Natural killer cell treated with Interleukin-12 subunit alpha and Interleukin-12 subunit beta and Interleukin-15 and Interleukin-18, amount 100 ng/mL, for 72 hours (primary cell): ENCODE measurements around the gene DUSP16. TPM values are rescaled to one million over a fixed set of nuclear protein-coding genes. Genes with fewer than 3 reads are reported as not detected.
A peak's percentile ranks its signal among the peaks of the same experiment; 100 is the strongest.

Source experiments
- ATAC-seq, 2 donors: fragments of 150-1000 bp; cut with Tn5 transposase in 1 of 2; sonication (Bioruptor Pico), chemical (Tn5 transposase) in 1 of 2; 2 replicates each; pipeline ENCODE4 v1.10.0; 2021
- DNase-seq: peaks from one replicate; pipeline ENCODE4 v3.0.0; 2022; ENCODE audit warnings: low spot score
- H3K27ac Mint-ChIP-seq, 2 donors: 1 replicate in 1 of 2; 2 replicates in 1 of 2; pipeline ENCODE4 v1.8.0; 2022; ENCODE audit warnings: mixed read lengths in 2 of 2, mild to moderate bottlenecking in 1 of 2, moderate library complexity in 1 of 2
- H3K27me3 Mint-ChIP-seq, 2 donors: 1 replicate in 1 of 2; 2 replicates in 1 of 2; pipeline ENCODE4 v1.8.0; 2022; ENCODE audit warnings: mixed read lengths in 2 of 2
- H3K36me3 Mint-ChIP-seq: one replicate; pipeline ENCODE4 v1.8.0; 2022; ENCODE audit warnings: mixed read lengths
- H3K4me1 Mint-ChIP-seq, 2 donors: 1 replicate in 1 of 2; 2 replicates in 1 of 2; pipeline ENCODE4 v1.8.0; 2022; ENCODE audit warnings: low read depth in 2 of 2, mixed read lengths in 2 of 2, mild to moderate bottlenecking in 1 of 2
- H3K4me3 Mint-ChIP-seq: one replicate; pipeline ENCODE4 v1.8.0; 2022; ENCODE audit warnings: mixed read lengths
- H3K9me3 Mint-ChIP-seq: 2 replicates; pipeline ENCODE4 v1.8.0; 2022; ENCODE audit warnings: mixed read lengths
- total RNA-seq, 2 donors: library from RNA; stranded (reverse); gene quantifications; one replicate each; pipeline ENCODE4 v1.2.3, GENCODE V29; 2022

DUSP16 gene
- total RNA-seq, 2 donors from 2014 or later, result 21.8 to 22.8 TPM

DNA sequence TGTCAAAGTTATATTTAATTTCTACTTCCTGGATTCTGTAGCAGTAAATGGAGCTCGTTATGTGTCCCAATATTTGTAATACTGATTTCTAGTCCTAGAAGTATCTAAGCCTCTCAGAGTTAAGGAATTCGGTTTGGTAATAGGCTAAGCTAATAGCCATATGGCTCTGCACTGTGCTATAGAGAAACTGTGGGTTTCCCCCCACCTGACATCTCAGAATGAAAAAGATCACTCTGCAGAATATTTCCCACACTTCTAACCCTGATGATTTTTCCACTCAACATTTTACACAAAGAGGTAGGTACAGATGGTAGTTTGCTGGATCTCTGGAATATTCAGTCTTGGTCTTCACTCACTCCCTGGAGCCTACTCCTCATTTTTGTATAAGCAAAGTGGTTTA lies 134.6 kb downstream of the DUSP16 start:
- Mint-ChIP-seq H3K36me3 (peaks cover 25% of the 10 kb centered on the region), H3K27ac (peak overlapping the region; percentile 32 to 74), H3K4me1 (peaks cover 37 to 66% of the 10 kb centered on the region in 2 donors), H3K9me3 (peaks cover 4% of the 10 kb centered on the region), H3K4me3 (no peak overlapping the region), H3K27me3 (no peaks in the 10 kb centered on the region)
- ATAC-seq, result no peak
- DNase-seq, result no peak

DNA sequence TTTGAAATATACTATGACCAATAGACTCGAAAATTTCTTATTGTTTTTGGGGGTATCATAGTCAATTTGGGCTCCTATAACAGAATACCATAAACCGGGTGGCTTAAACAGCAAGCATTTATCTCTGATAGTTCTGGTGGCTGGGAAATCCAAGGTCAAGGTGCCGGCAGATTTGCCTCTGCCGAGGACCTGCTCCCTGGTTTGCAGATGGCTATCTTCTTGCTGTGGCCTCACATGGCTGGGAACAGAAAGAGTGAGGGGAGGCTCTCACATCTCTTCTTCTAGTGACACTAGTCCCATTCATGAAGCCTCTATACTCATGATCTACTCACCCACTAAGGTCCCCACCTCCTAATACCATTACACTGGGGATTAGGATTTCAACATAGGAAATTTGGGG lies 135.1 kb downstream of the DUSP16 start:
- Mint-ChIP-seq H3K4me3 (no peak overlapping the region), H3K36me3 (peaks cover 25% of the 10 kb centered on the region), H3K4me1 (peaks cover 33 to 62% of the 10 kb centered on the region in 2 donors), H3K9me3 (peaks cover 4% of the 10 kb centered on the region), H3K27me3 (no peaks in the 10 kb centered on the region), H3K27ac (peak overlapping the region; percentile 32 to 74)
- ATAC-seq (no peak), DNase-seq (no peak)

DNA sequence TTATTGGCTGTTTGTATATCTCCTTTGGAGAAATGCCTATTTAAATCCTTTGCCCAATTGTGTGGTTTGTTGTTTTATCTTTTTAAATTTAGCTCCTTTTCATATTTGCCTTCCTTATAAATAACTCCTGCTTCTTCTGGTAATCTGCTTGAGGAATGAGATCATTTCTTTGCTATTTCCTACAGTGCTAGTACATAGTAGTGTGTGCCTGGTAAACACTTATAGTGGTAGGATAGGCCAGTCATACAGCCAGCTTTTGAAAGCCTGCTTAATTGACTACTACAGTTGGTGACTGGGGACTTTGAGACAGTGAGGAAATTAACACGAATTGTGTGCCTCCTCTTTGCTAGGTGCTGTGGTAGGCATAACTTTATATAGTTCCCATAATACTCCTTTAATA lies 137.0 kb downstream of the DUSP16 start:
- DNase-seq, result no peak
- Mint-ChIP-seq H3K36me3 (peaks cover 40% of the 10 kb centered on the region), H3K27me3 (no peaks in the 10 kb centered on the region), H3K4me3 (no peak overlapping the region), H3K9me3 (peaks cover 4% of the 10 kb centered on the region), H3K4me1 (peaks cover 26 to 49% of the 10 kb centered on the region in 2 donors), H3K27ac (peak overlapping the region in 1 of 2 donors; percentile 80)
- no peak for ATAC-seq

DNA sequence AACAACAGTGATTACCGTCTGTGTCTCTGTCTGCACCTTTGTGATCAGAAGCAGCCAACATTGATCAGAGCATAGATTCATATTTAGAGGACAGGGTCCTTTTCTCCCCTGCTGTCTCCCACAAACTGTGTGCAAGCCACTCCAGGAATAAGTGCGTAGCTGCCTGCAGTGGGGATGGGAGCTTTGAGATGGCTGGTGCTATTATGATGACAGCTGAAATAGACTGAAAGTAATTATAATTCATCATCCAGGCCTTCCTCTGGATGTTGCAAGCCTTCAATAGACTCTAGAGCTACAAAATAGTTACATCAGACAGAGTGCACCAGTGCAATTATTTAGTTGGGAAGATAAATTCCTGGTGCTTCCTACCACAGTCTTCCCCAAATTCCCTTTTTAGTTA lies 137.7 kb downstream of the DUSP16 start:
- H3K36me3 Mint-ChIP-seq, result peaks cover 43% of the 10 kb centered on the region
- H3K4me1 Mint-ChIP-seq, result peaks cover 23 to 47% of the 10 kb centered on the region in 2 donors
- H3K4me3 Mint-ChIP-seq, result no peak overlapping the region
- H3K27ac Mint-ChIP-seq, result no peak overlapping the region
- H3K27me3 Mint-ChIP-seq, result no peaks in the 10 kb centered on the region
- no peak for DNase-seq
- no peak for ATAC-seq
- H3K9me3 Mint-ChIP-seq, result peaks cover 4% of the 10 kb centered on the region

Other genes starting within 250 kb of the DUSP16 start
- 1 to 10 TPM in 1 of 2 donors, under 1 TPM in 1; 0.50 to 1.1 TPM for gene MANSC1, start 212.6 kb downstream of the DUSP16 start, total RNA-seq
- 10 to 100 TPM; 19.7 to 26.9 TPM for gene BORCS5, start 205.8 kb downstream of the DUSP16 start, total RNA-seq
- 10 to 100 TPM; 15.5 to 15.9 TPM for gene CREBL2, start 49.0 kb upstream of the DUSP16 start, total RNA-seq
- 1 to 10 TPM; 6.4 to 9.9 TPM for gene GPR19, start 133.3 kb upstream of the DUSP16 start, total RNA-seq
- 10 to 100 TPM; 24.6 to 38.1 TPM for gene CDKN1B, start 154.5 kb upstream of the DUSP16 start, total RNA-seq
- 1 to 10 TPM in 1 of 2 donors, under 1 TPM in 1; 0.90 to 3.3 TPM for gene APOLD1, start 222.8 kb upstream of the DUSP16 start, total RNA-seq